HG03342 (cell line): ENCODE results near the gene HOXA5.

ENCODE experiments used
- ATAC-seq: cut with Tn5 transposase; IDR thresholded peaks from one replicate; pipeline ENCODE4 v1.9.1; 2021; ENCODE audit warnings: mild to moderate bottlenecking, moderate library complexity; ENCODE audit not compliant: unreplicated experiment

HOXA5 gene

DNA sequence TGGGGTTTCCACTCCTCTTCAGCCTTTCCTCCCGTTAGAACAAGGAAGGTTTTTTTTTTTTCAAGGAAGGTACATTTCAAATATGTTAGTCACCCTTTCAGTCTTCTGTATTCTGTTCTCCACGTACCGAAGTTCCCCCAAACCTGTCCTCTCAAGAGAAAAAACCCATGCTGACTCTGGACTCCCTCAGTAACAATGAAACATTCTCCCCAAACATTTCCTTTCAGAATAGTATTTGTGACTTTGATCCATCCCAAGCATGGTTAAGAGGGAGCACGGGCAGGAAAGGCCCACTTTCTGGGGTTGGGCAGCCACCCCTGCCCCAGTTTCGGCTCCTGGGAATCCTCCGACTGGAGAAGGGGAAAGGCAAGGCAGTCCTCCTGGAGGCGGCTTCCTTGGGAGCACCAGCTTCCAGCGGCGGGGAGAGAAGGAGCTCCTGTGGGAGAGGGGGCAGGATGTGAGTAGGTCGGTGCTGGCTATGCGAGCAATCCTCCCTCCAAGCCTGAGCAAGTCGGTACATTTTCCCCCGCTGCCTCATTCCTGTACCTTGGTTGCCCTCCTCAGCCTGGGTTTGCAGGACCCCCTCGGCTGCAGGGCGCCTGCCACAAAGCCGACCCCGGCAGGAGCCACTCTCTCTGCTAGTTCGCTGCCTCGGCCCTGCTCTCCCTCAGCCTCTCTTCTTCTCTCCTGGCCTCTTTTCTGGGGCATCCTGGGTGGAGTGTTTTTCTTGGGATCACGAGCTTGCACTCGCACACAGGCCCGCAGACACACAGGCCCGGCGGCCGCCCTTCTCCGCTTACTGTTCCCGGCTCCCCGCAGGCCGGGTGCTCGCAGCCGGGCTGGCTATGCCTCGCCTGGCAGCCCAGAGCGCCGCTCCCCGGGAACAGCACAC lies 45.5 kb downstream of the HOXA5 start:
- no peak for ATAC-seq

DNA sequence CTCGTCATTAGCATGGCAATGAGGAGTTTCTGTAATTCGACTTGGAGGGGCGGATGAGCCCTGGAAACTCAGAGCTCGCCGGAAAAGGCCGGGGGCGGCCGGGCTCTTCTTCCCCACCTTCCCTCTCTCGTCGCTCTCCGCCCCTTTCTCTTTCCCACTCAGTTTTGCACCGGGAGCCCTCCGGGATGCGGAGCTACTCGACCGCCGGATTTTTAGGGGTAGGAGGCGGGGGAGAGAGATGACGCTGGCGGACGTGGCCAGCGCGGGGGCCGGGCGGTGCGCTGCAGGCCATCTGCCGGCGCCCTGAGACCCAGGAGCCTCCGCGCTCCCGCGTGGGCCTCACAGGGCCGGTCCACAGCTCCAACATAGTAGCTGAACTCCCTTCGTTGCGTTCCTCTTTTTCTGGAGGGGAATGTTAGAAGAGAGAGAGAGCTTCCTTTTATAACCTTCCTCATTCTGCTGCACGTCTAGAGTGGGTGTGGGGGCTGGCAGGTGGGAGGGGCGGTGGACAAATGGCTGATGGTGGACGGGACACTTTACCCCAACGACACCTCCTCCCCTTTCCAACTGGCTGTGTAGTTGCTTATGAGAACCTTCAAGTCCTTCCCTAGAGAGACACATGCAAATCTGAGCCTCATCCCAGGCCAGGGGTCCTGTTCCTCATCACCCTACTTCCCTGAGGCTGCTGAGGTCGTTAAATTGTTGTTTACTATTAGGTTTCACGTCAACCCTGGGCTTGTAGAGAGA lies 46.5 kb downstream of the HOXA5 start:
- no peak for ATAC-seq

GRCh38 chr7:27095897-27096767 lies 47.3 kb downstream of the HOXA5 start, which contains the start of gene HOXA1:
TSS of gene HOXA1 (minus strand) at chr7:27096000. CDS start at chr7:27095912, 88 bp downstream.
- ATAC-seq = peak; percentile 85

DNA sequence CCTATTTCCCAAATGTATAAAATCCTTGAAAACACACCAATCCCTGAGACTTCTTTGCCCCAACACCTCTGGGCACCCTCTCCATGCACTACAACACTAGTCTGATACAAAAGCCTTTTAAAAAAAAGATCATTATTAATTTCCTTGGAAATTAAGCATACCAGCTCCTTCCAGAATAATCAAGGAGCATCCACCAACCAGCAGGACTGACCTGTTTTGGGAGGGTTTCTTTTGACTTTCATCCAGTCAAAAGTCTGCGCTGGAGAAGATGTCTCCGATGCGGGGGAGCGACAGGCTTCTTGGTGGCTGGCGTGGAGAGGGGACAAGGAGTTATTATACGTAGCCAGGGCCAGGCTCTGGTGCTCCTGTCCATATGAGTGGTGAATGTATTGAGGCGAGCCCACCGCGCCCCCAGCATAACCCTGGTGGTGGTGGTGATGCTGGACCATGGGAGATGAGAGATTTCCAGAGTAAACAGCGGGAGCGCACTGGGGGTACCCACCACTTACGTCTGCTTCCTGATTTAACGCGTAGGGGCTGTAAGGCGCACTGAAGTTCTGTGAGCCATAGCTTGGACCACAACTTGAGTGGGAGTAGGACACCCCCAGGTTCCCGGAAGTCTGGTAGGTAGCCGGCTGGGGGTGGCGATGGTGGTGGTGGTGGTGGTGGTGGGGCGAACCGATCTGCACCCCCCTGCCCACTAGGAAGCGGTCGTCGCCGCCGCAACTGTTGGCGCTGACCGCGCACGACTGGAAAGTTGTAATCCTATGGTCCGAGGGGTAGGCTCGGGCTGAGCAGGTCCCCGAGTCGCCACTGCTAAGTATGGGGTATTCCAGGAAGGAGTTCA lies 48.2 kb downstream of the HOXA5 start:
- ATAC-seq = peak; percentile 7

DNA sequence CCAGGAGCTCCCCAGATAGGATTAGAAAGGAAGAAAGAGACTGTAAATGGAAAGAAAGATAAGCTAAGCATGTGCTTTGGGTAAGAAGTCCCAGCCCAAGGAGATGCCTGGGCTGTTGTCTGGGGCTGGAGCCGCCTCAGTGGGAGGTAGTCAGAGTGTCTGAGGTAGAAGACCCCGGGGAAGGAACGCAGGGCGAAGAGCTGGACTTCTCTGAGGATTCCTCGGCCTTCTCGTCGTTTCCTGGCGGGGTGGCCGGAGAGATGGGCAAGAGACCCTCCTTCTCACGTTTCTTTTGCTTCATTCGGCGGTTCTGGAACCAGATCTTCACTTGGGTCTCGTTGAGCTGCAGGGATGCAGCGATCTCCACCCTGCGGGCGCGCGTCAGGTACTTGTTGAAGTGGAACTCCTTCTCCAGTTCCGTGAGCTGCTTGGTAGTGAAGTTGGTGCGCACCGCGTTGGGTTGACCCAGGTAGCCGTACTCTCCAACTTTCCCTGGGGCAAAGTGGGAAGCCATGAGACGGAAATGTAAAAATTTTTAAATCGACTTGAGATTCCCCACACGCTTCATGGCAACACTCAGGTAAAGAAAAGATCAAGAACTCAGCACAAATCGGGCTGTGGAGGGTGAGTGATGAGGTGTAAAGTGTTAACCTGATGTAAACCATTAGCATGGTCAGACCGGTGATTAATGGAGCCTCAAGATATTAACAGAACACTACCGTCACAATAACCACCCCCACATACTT lies 49.0 kb downstream of the HOXA5 start:
- no peak for ATAC-seq

DNA sequence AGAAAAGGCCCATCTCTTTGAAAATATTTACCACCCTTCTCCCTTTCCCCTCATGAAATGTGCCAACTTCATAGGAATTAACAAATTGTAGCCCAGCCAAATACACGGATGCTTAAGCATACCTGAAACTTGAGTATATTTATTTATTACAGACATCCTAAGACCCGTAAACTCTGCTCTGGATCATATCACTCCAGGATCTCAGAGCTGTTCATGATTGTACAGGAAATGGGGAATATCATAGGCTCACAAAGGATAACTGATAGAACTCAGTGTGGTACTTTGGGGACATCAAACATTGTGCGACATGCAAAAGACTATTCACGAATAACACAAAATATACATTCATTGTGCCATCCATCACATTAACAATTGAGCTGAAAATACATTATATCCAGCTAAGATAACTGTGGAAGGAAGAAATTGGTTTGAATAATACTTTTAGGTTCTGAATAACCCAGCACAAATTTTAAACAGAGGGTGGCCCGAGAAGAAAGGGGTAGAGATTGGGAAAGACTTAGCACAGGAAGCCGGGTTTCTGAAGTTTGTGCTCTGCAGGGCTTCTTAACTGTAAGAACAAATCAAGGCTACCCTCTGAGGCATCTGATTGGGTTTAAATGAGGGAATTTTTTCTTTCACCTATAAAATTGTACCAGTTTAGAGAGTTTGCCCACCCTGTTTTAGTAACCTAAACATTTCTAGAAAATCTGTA lies 50.1 kb downstream of the HOXA5 start:
- ATAC-seq = no peak

DNA sequence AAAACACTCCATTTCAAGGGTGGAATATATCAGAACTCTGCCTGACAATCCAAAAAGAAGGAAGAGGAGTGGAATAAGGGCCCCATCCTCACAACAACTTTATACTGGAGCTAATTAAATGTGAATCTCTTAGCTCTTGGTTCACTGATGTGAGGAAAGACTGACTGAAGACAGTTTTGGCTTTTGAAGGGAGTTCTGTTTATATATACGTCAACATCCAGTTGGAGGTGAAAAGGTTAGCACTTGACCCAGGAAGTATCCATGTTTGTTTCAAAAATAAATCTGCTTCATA lies 50.7 kb downstream of the HOXA5 start:
- ATAC-seq = no peak

DNA sequence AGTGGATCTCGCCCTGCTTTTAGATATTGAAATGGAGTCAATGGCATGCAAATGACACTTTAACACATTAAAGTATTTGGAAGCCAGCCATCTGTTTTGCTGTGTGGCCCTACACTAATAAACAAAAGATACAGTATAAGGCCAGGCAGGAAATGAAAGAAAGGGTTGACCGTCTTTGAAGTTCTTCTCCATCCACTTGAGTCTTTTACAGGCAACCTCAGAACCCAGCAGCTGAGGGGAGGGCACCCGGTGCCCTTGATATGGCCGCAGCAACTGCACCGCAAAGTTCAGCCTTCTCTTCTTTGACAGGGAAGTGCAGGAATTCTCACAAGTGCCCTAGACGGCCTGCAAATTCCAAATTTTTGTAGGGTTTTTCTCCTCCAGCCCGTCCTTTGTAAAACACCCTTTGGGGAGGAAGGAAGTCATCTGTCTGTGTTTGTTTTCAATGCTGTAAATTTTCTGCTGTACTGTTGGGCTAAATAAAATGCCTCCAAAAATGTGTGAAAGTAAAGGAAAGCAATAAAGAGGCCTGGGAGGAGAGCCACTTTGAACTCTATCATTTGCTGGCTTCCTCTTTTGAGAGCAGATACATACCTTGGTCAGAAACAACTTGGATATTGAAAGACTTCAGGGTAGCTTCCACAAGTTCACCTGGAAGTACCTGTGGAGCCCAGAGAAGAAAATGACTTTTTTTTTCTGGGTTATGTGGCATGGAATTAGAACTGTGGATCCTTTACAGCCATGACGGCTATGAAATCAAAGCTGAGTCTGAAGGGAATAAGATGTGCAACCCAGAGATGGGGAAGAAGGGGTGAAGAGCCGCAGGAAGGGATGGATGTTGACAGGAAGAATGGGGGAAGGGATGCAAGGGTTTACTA lies 51.3 kb downstream of the HOXA5 start:
- no peak for ATAC-seq

DNA sequence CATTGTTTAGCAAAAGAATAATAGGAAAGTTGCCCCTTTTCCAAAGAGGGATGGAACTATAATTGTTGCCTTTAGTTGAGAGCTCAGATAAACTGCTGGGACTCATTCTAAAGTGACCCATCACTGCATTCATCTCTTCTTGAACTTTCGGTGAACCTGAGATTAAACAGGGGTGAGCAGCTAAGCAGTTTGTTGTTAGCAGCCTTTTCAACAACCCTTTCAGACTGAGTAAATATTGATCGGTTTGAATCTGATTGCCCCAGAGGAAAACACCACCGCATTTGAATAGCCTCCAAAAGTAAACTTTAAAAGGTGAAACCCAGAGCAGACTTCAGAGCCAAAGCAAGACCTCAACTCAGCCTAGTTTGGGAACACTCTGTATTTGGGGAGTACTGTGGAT lies 52.4 kb downstream of the HOXA5 start:
- no peak for ATAC-seq
